PC-9 (cell line): ENCODE results near the gene KDM5A. TPM values are rescaled to one million over a fixed set of nuclear protein-coding genes. Genes with fewer than 3 reads are reported as not detected.
A peak's percentile ranks its signal among the peaks of the same experiment; 100 is the strongest.

Experiments
- BruUV-seq: library from RNA; stranded (reverse); fragments of 400-500 nt; replicated peaks from 2 replicates; lab custom pipeline; 2021; lab: Mats Ljungman, UMichigan
- CTCF ChIA-PET: fragments of 300-600 bp; sonication (Branson Sonifier 250); formaldehyde crosslinking; loops from one replicate; lab custom pipeline; 2022; ENCODE audit warnings: antibody characterized with exemption; lab: Charles Lee
- POLR2A ChIA-PET: fragments of 300-600 bp; sonication (Branson Sonifier 250); formaldehyde crosslinking; loops from one replicate; lab custom pipeline; 2022; ENCODE audit warnings: antibody characterized with exemption; ENCODE audit not compliant: unreplicated experiment; lab: Charles Lee
- DNase-seq, 2 experiments: peaks; one replicate each; pipeline versions ENCODE4 v3.0.0 to v3.0.0-alpha.2; 2015 to 2022; ENCODE audit warnings: mixed read lengths in 1 of 2
- H2AFZ ChIP-seq: fragments of 200-600 bp; sonication (generic); 2 replicates; pipeline ENCODE4 v1.8.1; 2017; ENCODE audit warnings: antibody characterized with exemption
- H3F3A ChIP-seq: fragments of 200-600 bp; sonication (generic); 2 replicates; pipeline ENCODE4 v1.8.1; 2017; ENCODE audit warnings: antibody characterized with exemption, mild to moderate bottlenecking, low read depth; ENCODE audit not compliant: insufficient read depth
- H3K27ac ChIP-seq: fragments of 200-600 bp; sonication (generic); 2 replicates; pipeline ENCODE4 v1.6.1; 2016; ENCODE audit warnings: mixed run types
- H3K27me3 ChIP-seq: fragments of 200-600 bp; sonication (generic); 2 replicates; pipeline ENCODE4 v1.6.1; 2016; ENCODE audit warnings: low read depth, mixed run types; ENCODE audit not compliant: insufficient read depth
- H3K36me3 ChIP-seq: fragments of 200-600 bp; sonication (generic); 2 replicates; pipeline ENCODE4 v1.6.1; 2016; ENCODE audit warnings: low read depth, mixed run types
- H3K4me1 ChIP-seq: fragments of 200-600 bp; sonication (generic); replicated peaks from 2 replicates; pipeline ENCODE4 v1.6.1; 2016; ENCODE audit warnings: mixed run types; ENCODE audit not compliant: insufficient read depth
- H3K4me2 ChIP-seq: fragments of 200-600 bp; sonication (generic); 2 replicates; pipeline ENCODE4 v1.6.1; 2017; ENCODE audit warnings: mixed run types
- H3K4me3 ChIP-seq: fragments of 200-600 bp; sonication (generic); 2 replicates; pipeline ENCODE4 v1.6.1; 2016; ENCODE audit warnings: mixed run types
- H3K79me2 ChIP-seq: fragments of 200-600 bp; sonication (generic); 2 replicates; pipeline ENCODE4 v1.6.1; 2017; ENCODE audit warnings: low read depth, mixed run types
- H3K9me2 ChIP-seq: fragments of 200-600 bp; sonication (generic); 2 replicates; pipeline ENCODE4 v1.8.1; 2017; ENCODE audit warnings: mild to moderate bottlenecking; ENCODE audit not compliant: insufficient read depth
- H3K9me3 ChIP-seq: fragments of 200-600 bp; sonication (generic); 2 replicates; pipeline ENCODE4 v1.8.1; 2016; ENCODE audit warnings: low read depth; ENCODE audit not compliant: insufficient read depth
- H4K20me1 ChIP-seq: fragments of 200-600 bp; sonication (generic); 2 replicates; pipeline ENCODE4 v1.8.1; 2017; ENCODE audit not compliant: insufficient read depth
- EZH2 ChIP-seq: fragments of 200-600 bp; sonication (generic); IDR thresholded peaks from 2 replicates; pipeline ENCODE4 v1.8.0; 2017; ENCODE audit warnings: antibody characterized with exemption, low read depth
- intact Hi-C: fragments of 100-400 bp; cut with micrococcal nuclease; formaldehyde crosslinking; loops from one replicate; pipeline ENCODE4 v1.10.0; 2022; ENCODE audit not compliant: unreplicated experiment
- total RNA-seq: library from RNA; stranded (reverse); gene quantifications from 2 replicates; pipeline ENCODE4 v1.2.3, GENCODE V29; 2021
- TF ChIP-seq, protein P1 (sequence below): fragments of 200-600 bp; sonication (generic); conservative IDR thresholded peaks from 2 replicates; pipeline ENCODE4 v1.6.1; 2017; ENCODE audit warnings: mixed run types, antibody characterized with exemption, mild to moderate bottlenecking, moderate library complexity

Gene KDM5A
- total RNA-seq, 1 experiment from 2014 or later = 68.0 TPM

DNA sequence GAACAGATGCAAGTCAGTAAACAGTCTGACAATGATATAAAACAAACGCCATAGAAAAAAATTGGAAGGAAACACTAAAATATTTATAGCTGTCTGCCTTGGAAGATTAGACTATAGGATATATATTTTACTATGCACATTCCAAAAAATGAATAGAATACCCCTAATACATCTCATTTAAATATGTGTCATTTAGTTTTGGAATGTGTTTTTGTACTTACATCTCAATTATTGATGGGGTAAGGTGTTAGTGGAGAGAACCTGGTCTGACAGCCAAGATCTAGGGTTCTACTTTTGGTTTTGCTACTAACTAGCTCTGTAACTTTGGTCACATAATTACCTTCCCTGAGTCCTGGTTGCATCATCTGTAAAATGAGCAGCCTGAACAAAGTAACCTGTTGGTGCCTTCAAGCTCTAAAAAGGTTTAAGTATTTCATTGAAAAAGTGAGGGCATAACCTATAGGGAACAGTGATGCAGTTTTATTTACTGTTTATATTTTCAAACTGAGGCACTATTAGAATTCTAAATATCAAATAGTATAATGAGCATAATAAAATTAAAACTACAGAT lies 97.9 kb downstream of the KDM5A start:
- BruUV-seq = no TSS peak
- no peaks in the 10 kb centered on the region for H3K27me3 ChIP-seq
- H3K9me3 ChIP-seq = no peaks in the 10 kb centered on the region
- H3K27ac ChIP-seq = peak overlapping the region; percentile 39
- H3F3A ChIP-seq = peaks cover 29% of the 10 kb centered on the region
- H3K4me3 ChIP-seq = no peak overlapping the region
- ChIA-PET POLR2A (no interaction called here), CTCF (no interaction called here)
- no peaks in the 10 kb centered on the region for H3K4me1 ChIP-seq
- peaks cover 8% of the 10 kb centered on the region for H4K20me1 ChIP-seq
- H3K79me2 ChIP-seq = no peaks in the 10 kb centered on the region
- no peak overlapping the region for H3K4me2 ChIP-seq
- H2AFZ ChIP-seq = no peak overlapping the region
- peaks cover 39% of the 10 kb centered on the region for H3K36me3 ChIP-seq
- intact Hi-C loops = no loop called here
- H3K9me2 ChIP-seq = no peaks in the 10 kb centered on the region; the same call in 1 of the 2 replicates
- TF ChIP-seq, protein P1, sequence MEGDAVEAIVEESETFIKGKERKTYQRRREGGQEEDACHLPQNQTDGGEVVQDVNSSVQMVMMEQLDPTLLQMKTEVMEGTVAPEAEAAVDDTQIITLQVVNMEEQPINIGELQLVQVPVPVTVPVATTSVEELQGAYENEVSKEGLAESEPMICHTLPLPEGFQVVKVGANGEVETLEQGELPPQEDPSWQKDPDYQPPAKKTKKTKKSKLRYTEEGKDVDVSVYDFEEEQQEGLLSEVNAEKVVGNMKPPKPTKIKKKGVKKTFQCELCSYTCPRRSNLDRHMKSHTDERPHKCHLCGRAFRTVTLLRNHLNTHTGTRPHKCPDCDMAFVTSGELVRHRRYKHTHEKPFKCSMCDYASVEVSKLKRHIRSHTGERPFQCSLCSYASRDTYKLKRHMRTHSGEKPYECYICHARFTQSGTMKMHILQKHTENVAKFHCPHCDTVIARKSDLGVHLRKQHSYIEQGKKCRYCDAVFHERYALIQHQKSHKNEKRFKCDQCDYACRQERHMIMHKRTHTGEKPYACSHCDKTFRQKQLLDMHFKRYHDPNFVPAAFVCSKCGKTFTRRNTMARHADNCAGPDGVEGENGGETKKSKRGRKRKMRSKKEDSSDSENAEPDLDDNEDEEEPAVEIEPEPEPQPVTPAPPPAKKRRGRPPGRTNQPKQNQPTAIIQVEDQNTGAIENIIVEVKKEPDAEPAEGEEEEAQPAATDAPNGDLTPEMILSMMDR = no peak
- TF ChIP-seq EZH2 = no peak
- DNase-seq = no peak

DNA sequence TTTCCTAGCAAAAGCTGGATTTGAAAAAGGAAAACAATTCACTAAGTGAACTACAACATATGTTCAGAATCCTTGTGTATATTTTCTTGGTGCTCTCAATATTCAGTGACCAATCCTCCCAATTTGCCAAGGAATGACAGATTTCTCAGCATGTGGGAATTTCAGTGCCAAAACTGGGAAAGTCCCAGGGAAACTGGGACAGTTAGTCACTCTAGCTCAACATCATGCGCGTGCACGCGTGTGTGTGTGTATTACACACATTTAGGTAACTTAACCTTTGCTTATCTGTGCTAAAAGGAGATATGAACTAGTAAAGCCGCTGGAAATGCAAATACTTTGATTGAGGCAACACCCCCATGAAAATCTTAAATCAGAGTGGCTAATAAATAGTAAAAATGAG lies 100.4 kb downstream of the KDM5A start:
- peaks cover 29% of the 10 kb centered on the region for H3F3A ChIP-seq
- CTCF ChIA-PET = no interaction called here
- H3K27me3 ChIP-seq = no peaks in the 10 kb centered on the region
- no peaks in the 10 kb centered on the region for H3K4me1 ChIP-seq
- H3K79me2 ChIP-seq = no peaks in the 10 kb centered on the region
- H2AFZ ChIP-seq = no peak overlapping the region
- H3K4me2 ChIP-seq = no peak overlapping the region
- no TSS peak for BruUV-seq
- H3K36me3 ChIP-seq = peaks cover 38% of the 10 kb centered on the region
- no peaks in the 10 kb centered on the region for H3K9me3 ChIP-seq
- H3K9me2 ChIP-seq = no peaks in the 10 kb centered on the region; the same call in 1 of the 2 replicates
- DNase-seq = no peak
- peaks cover 11% of the 10 kb centered on the region for H4K20me1 ChIP-seq
- H3K4me3 ChIP-seq = no peak overlapping the region
- POLR2A ChIA-PET = no interaction called here
- no peak overlapping the region for H3K27ac ChIP-seq
- TF ChIP-seq EZH2 = no peak
- TF ChIP-seq, protein P1 = no peak
- intact Hi-C loops = no loop called here

DNA sequence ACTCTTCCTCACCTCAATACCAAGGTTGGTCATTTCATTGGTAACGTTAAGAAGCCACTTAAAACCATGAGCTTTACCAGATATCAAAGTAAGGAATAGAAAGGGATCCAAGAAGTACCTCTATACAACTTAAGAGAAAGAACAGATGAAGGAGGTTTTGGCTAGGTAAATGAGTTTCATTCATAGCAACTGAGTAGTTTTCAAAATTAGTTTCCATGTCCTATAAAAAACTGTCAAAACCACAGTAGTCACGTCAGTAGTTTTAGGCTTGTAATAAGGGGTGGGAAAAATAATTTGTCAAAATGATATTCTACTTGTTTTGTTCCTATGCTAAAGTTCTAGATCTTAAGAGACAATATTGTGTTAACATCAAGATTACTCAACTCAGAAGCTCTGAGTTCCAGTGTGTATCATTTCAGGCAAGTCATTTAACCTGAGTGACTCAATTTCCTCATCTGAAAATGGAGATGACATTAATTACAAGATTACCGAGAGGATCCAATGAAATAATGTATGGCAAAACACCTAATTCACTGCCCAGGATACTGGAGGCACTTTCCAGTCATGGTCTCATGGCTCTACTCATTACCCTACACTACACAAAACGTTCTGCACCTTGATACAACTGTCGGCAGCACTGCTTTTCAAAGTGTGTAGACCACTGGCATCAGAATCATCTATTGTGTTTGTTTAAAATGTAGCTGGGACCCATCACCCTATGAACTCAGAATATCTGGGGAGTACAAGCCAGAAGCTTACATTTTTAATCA lies 102.4 kb downstream of the KDM5A start:
- Histone ChIP-seq H3K9me3 (no peaks in the 10 kb centered on the region), H3K27ac (no peak overlapping the region), H3K4me2 (no peak overlapping the region), H3K36me3 (peaks cover 24% of the 10 kb centered on the region; the same call in 1 of the 2 replicates), H3K4me1 (no peaks in the 10 kb centered on the region), H4K20me1 (peaks cover 11% of the 10 kb centered on the region), H3K27me3 (no peaks in the 10 kb centered on the region), H3K9me2 (no peaks in the 10 kb centered on the region; the same call in 1 of the 2 replicates), H3F3A (peaks cover 10% of the 10 kb centered on the region), H3K79me2 (no peaks in the 10 kb centered on the region), H2AFZ (no peak overlapping the region), H3K4me3 (no peak overlapping the region)
- ChIA-PET POLR2A (no interaction called here), CTCF (no interaction called here)
- BruUV-seq = no TSS peak
- intact Hi-C loops = no loop called here
- DNase-seq = no peak
- TF ChIP-seq, protein P1 = no peak
- no peak for TF ChIP-seq EZH2
